ENCODE data around the gene STK32B. TPM values are rescaled to one million over a fixed set of nuclear protein-coding genes. Genes with fewer than 3 reads are reported as not detected.

STK32B gene
- total RNA-seq, 4 donors from 2014 or later, result 0.39 to 2.7 (median 2.4) TPM

GRCh38 chr4:5018096-5018495, 33.2 kb upstream of the STK32B start:
- Histone ChIP-seq H3K27me3 (peaks cover 0 to 26% of the 10 kb centered on the region in 2 donors), H3K4me3 (no peak overlapping the region), H3K9me3 (peaks cover 0 to 5% (median 0%) of the 10 kb centered on the region in 4 donors), H3K36me3 (no peaks in the 10 kb centered on the region), H3K4me1 (peaks cover 0 to 13% (median 0%) of the 10 kb centered on the region in 4 donors), H3K27ac (no peak overlapping the region)
- DNase-seq (ENCODE audit: low spot score in 2 of 2), result no peak
- 25 to 28% methylated on average over 2 of the region's 2 CpGs for WGBS, 2 donors
- TF ChIP-seq, protein P1, sequence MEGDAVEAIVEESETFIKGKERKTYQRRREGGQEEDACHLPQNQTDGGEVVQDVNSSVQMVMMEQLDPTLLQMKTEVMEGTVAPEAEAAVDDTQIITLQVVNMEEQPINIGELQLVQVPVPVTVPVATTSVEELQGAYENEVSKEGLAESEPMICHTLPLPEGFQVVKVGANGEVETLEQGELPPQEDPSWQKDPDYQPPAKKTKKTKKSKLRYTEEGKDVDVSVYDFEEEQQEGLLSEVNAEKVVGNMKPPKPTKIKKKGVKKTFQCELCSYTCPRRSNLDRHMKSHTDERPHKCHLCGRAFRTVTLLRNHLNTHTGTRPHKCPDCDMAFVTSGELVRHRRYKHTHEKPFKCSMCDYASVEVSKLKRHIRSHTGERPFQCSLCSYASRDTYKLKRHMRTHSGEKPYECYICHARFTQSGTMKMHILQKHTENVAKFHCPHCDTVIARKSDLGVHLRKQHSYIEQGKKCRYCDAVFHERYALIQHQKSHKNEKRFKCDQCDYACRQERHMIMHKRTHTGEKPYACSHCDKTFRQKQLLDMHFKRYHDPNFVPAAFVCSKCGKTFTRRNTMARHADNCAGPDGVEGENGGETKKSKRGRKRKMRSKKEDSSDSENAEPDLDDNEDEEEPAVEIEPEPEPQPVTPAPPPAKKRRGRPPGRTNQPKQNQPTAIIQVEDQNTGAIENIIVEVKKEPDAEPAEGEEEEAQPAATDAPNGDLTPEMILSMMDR (IDR thresholded peaks at IDR 0.05), result no peak
- TF ChIP-seq EP300 (IDR thresholded peaks at IDR 0.05) (no peak), POLR2A (IDR thresholded peaks at IDR 0.05) (no peak)

DNA sequence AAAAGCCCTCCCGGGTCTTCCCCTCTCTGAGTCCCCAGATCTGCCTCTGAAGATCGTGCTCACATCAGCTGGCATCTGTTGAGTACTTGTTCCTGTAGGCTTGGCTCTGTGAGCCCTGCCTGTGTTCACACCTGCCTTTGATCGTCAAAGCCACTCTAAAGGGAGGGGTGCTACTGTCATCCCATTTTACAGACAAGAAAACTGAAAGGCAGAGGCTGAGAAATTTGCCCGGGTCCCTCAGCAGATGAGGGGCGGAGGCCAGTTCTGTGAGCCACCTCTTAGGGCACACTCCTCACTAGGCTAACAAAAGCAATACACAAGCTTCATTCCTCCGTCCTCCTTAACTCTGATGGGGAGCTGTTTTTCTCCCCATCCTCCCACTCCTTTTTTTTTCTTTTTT, 32.7 kb upstream of the STK32B start:
- Histone ChIP-seq H3K27ac (no peak overlapping the region), H3K36me3 (no peaks in the 10 kb centered on the region), H3K4me1 (peaks cover 0 to 13% (median 0%) of the 10 kb centered on the region in 4 donors), H3K9me3 (peaks cover 0 to 10% (median 0%) of the 10 kb centered on the region in 4 donors), H3K27me3 (peaks cover 0 to 26% of the 10 kb centered on the region in 2 donors), H3K4me3 (no peak overlapping the region)
- 20 to 29% methylated on average over 6 of the region's 6 CpGs for WGBS, 2 donors
- DNase-seq (ENCODE audit: low spot score in 2 of 2), result no peak
- TF ChIP-seq POLR2A (IDR thresholded peaks at IDR 0.05), result no peak
- TF ChIP-seq, protein P1 (IDR thresholded peaks at IDR 0.05), result no peak
- no peak for TF ChIP-seq EP300 (IDR thresholded peaks at IDR 0.05)

GRCh38 chr4:5019274-5019673, 32.0 kb upstream of the STK32B start, which contains the start of gene CYTL1:
Gene CYTL1, minus strand, starts transcription at chr4:5019458. Its CDS starts 13 bp downstream, at chr4:5019445.
- Histone ChIP-seq H3K4me3 (peak within 1 kb of the TSS in 1 of 4 donors; percentile 34), H3K27me3 (peaks cover 0 to 26% of the 10 kb centered on the region in 2 donors), H3K36me3 (no peaks in the 10 kb centered on the region), H3K4me1 (peaks cover 0 to 13% (median 0%) of the 10 kb centered on the region in 4 donors), H3K9me3 (peaks cover 0 to 11% (median 0%) of the 10 kb centered on the region in 4 donors), H3K27ac (no peak within 1 kb of the TSS)
- TF ChIP-seq EP300 (IDR thresholded peaks at IDR 0.05) (no peak), POLR2A (IDR thresholded peaks at IDR 0.05) (no peak)
- TF ChIP-seq, protein P1 (IDR thresholded peaks at IDR 0.05), result no peak
- DNase-seq (ENCODE audit: low spot score in 2 of 2), result no peak
- WGBS, 2 donors, result 4 to 5% methylated on average over 18 to 21 of the region's 28 CpGs

GRCh38 chr4:5019796-5020195, 31.5 kb upstream of the STK32B start:
- Histone ChIP-seq H3K27ac (no peak overlapping the region), H3K4me1 (peaks cover 0 to 13% (median 0%) of the 10 kb centered on the region in 4 donors), H3K9me3 (peaks cover 0 to 11% (median 0%) of the 10 kb centered on the region in 4 donors), H3K36me3 (no peaks in the 10 kb centered on the region), H3K4me3 (no peak overlapping the region), H3K27me3 (peaks cover 0 to 26% of the 10 kb centered on the region in 2 donors)
- WGBS, 2 donors, result 83 to 89% methylated on average over 12 of the region's 12 CpGs
- no peak for DNase-seq (ENCODE audit: low spot score in 2 of 2)
- no peak for TF ChIP-seq POLR2A (IDR thresholded peaks at IDR 0.05)
- no peak for TF ChIP-seq EP300 (IDR thresholded peaks at IDR 0.05)
- TF ChIP-seq, protein P1 (IDR thresholded peaks at IDR 0.05), result no peak

- no peak overlapping the region for H3K27ac ChIP-seq
- WGBS, 2 donors, result 83 to 90% methylated on average over 1 of the region's 1 CpG
Observed at GRCh38 chr4:5020341-5020740, 30.9 kb upstream of the STK32B start.

More at GRCh38 chr4:5020341-5020740, 30.9 kb upstream of the STK32B start:
- H3K9me3 ChIP-seq, result peaks cover 0 to 11% (median 0%) of the 10 kb centered on the region in 4 donors
- no peak overlapping the region for H3K4me3 ChIP-seq
- peaks cover 0 to 26% of the 10 kb centered on the region in 2 donors for H3K27me3 ChIP-seq
- peaks cover 0 to 13% (median 0%) of the 10 kb centered on the region in 4 donors for H3K4me1 ChIP-seq
- no peak for DNase-seq (ENCODE audit: low spot score in 2 of 2)
- no peaks in the 10 kb centered on the region for H3K36me3 ChIP-seq
- no peak for TF ChIP-seq EP300 (IDR thresholded peaks at IDR 0.05)
- TF ChIP-seq, protein P1 (IDR thresholded peaks at IDR 0.05), result no peak
- TF ChIP-seq POLR2A (IDR thresholded peaks at IDR 0.05), result no peak
